Measurements from ENCODE around the gene ZNF407.

ZNF407 gene

GRCh38 chr18:74982946-74983635 is 385.4 kb downstream of the ZNF407 start:
- no peak for DNase-seq

- no peak for DNase-seq
Measured at GRCh38 chr18:74989134-74989533, 391.5 kb downstream of the ZNF407 start.

GRCh38 chr18:74990563-74991081 is 393.0 kb downstream of the ZNF407 start:
- DNase-seq, result peak; percentile 77 to 93

DNA sequence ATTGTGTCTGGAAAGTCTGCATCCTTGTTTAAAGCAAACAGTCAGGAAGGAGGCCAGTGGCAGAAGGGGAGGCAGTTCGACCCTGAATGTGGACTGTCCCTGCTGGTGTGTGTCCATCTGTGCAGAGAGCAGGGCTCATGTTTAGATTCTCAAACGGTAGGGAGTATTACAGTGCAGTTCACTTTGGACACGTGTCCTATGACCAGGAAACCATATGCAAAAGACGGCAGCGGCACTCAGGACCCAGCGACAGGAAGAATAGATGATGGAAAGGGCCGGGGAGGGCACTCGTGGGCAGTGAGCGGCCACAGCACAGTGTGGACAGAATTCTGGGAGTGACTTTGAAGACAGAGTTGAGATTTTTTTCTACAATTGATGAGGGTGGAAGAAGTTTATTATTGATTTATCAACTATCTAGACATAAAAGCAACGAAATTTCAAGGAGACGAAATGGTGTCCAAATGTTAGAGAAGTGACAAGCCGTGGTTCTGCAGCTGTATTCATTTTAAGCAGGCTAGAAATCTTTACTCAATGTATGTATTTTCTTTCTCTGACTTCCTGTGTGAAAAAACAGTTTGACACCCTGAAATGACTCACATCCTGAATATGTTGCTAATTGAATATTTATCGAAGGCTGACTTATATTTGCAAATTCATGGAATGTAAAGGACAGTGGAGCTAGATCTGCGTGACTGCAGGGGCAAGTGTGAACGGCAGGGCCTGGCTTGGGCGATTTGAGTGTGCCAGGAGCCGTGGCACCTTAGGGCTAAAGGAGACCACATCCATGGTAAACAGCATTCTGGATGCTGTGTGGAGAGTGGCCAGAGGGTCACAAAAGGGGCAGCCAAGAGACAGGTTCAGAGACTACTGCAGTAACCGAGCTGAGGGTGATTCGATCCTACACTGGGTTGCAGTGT is 397.1 kb downstream of the ZNF407 start:
- DNase-seq, result no peak

DNA sequence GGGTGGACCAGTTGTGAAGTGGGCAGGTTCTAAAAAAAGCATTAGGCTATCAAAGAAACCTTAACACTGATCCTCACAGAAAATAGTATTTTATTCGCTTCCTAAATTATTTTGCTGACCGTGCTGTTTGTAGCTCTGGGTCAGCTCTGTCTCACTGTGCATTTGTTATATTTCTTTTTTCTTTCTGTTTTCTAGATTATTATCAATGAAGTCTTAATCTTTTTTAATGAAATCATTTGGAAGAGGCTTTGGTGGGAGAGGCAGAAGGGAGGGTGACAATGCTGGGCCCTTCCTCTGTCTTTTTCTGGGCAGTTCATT is 397.7 kb downstream of the ZNF407 start:
- DNase-seq, result no peak

DNA sequence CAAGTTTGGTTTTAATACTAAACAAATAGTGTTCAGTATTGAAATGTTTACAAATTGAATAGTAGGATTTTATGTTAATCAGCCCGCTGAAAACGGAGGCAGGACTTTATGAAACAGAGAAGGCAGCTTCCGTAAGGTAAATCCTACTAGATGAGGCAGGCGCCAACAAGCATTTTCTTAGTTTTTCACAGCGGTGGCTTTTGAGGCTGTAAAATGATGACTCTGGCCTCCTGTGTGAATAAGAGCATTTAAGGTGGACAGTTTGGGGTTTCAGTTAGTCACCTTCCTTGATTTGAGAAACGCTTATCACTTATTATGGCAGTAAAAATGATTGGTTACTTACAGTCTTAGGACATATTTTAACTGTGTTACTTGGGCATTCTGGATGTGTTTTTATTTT is 398.4 kb downstream of the ZNF407 start:
- no peak for DNase-seq

GRCh38 chr18:74996996-74997395 is 399.3 kb downstream of the ZNF407 start:
- peak in 1 of 2 experiments; percentile 25 for DNase-seq

DNA sequence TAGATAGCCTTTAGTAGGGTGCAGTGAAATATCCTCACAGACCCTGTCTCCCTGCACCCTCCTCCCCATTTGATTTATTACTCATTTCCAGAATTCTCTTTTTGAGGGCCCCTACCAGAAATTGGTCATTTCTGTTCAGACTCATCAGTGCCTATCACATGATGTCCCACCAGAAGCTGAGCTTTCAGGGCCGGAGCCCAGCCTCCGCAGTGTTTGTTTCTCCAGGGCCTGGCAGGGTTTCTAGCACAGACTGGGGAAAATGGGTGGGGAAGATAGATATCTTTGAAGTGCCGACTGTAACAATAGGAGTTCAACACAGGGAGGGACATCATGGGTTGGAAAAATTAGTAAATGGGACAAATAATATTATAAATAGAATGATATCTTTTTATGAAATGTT is 403.2 kb downstream of the ZNF407 start:
- DNase-seq, result no peak

DNA sequence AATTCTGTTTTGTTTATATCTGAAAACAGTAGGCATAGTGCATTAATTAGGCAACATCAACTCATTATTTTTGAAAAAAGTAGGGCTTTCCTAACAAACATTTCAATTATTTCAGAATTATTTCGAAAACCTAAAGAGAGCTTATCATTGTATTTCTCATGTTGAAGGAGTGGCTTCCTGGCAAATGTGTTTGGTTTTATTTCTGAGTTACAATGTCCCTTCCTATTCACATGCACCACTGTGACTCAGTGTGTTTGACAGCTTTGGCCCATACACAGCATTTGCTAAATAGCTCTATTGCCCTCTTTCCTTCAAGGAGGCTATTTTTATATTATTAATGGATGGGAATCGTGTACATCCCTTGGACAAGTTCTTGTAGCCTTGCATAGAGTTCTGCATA is 405.4 kb downstream of the ZNF407 start:
- no peak for DNase-seq

DNA sequence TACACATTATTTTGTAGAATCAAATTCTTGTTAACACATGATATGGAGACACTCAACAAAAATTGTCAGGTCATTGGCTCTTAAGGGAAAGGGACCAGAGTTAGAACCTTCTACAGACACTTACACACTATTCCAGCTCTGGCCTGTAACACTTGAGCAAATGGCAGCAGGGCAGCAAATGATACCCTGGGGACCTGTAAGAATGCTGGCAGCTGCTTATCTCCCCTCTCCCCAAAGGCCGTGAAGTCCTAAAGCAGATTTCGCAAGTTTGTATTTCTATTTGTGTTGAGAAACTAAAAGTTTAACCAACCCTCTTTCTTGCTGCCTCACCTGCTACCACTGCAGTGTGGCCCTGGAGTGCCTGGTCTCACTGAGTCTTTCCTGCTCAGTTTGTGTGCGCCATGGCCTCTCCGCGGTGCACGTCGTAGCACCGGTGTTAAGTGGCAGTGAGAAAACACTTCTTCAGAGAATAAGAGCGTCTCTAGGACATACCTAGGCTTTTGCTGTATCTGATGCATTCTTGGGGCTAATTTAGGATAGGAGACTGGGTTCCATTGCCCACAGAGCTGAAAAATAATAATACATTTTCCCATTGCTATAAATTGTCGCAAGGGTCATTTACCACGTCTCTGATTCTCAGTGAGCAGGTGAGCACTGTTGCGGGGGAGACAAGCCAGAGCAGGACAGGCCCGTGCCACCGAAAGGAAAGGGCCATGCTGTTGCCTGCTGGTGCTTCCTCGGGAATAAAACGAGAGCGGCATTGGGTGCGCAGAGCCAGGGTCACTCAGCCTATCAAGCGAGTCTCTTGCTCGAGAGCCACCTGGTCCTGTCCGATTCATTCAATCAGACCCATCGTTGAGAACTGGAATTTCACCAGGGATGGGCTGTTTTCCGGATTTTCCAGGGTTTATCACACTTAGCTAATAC is 406.4 kb downstream of the ZNF407 start:
- DNase-seq, result peak; percentile 44 to 66

GRCh38 chr18:75005626-75006025 is 408.0 kb downstream of the ZNF407 start:
- DNase-seq, result no peak

DNA sequence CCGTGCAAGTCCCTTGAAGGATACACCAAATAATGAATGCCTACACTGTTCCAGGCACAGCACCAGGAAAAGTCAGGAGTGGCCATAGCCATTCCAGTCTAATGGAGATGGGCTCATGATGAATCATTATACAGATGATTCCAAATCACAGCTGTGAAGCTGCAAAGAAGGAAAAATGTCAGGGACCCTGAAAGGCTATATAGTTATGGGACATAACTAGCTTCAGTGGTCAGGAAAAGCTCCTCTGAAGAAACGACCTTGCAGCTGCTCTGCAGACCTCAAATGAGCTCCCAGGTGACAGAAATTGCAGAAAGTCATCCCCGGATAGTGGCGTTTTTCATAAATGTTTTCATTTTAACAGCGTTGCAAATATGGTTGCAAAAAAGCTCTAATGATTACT is 410.5 kb downstream of the ZNF407 start:
- DNase-seq, result no peak

- DNase-seq, result no peak
Measured at GRCh38 chr18:75009296-75009695, 411.6 kb downstream of the ZNF407 start.

DNA sequence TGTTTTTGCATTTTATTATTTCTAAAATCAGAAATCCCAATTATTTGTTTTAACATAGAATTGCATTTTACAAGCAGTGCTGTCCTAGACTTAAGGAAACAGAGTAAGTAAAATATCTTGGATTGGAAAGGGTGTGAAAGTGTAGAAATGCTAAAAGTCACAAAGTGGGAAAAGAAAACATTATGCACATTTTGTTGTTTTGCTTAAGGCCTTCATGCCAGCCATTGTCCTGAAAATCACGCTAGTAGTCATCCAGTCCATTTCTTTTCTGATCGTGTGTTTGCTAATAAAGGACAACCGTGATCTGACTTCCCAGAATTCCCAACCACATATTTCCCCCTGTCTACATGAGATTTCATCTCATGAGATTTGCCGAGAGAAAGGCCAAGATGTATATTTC is 412.2 kb downstream of the ZNF407 start:
- no peak for DNase-seq

GRCh38 chr18:75010278-75010677 is 412.6 kb downstream of the ZNF407 start:
- no peak for DNase-seq

DNA sequence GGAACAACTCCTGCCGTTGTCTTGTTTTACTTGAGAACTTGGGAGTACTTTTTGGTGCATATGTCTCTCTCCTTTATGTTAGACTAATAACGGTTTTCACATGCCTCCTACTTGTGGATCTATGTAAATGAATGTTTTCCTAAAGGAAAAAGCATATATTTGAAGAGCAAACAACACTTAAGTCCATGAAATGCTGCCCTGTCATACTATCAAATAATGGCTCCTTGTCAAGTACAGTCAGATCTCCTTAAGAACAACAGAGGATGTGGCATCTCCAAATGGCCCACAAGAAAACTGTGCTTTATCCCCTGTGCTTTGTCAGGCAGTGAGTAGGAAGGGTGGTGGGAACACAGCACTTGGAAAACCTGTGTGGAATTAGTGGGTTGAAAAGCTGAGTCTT is 413.0 kb downstream of the ZNF407 start:
- DNase-seq, result no peak

- no peak for DNase-seq
Measured at GRCh38 chr18:75016025-75016717, 418.5 kb downstream of the ZNF407 start.

DNA sequence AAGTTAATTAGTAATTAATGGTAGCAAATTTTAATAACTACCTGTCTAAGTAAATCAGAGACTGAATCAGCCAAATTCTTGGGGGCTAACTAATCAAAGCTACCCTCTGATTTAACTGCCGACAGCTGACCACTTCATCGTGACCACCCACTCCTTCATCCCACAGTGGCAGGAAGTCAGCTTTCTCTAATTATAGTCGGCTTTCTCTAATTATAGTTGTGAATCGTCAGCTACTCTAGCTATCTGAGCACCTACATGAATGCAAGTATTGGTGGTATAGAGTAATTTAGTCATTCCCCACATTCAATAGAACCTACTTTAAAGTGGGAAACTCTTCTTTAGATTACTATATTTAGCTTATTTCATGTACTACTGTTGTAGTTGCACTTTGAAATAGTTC is 425.8 kb downstream of the ZNF407 start:
- no peak for DNase-seq

- DNase-seq, result no peak
Measured at GRCh38 chr18:75024871-75025270, 427.2 kb downstream of the ZNF407 start.

DNA sequence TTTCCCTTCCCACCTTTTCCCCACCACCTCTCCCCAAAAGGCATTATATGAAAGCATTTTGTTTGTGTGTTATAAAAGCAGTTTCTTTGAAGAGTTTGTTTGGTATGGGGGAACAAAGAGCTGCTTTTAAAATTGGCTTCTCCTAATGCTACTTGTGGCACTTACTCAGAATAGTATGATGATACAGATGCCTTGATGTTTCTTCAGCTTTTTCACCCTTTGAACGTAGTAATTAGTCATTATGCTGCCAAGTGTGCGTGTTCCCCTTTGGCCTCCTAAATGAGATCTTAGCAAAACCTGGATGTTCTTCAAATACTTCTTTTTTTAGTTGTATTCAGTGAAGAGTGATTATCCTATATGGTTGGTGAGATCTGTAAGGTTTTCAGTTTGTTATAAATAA is 427.9 kb downstream of the ZNF407 start:
- DNase-seq, result no peak

DNA sequence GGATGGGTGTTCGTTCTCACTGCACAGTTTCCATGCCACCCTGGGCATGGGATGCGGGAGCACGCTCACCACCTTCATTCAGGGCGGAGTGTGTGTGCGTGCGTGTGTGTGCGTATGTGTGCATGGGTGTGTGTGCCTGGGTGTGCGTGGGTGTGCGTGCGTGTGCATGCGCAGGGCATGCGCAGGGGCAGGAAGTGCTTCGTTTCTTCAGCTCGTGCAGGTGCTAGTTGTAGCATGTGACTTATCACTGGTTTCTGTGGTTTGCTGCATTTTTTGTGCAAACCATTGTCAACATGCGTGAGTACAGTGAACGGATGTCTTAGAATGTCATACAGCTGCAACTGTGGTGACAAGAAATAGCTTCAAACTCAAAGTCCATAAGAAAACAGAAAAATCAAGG is 431.8 kb downstream of the ZNF407 start:
- no peak for DNase-seq

- no peak for DNase-seq
Measured at GRCh38 chr18:75031717-75032317, 434.1 kb downstream of the ZNF407 start.

All from NCI-H524 (cell line).